ENCODE measurements around the gene PODXL. TPM values are rescaled to one million over a fixed set of nuclear protein-coding genes. Genes with fewer than 3 reads are reported as not detected.
"Not testable (repeated sequence)": the region's sequence is repeated elsewhere in the genome, so short reads cannot be mapped to it uniquely, and the experiment has no call there.

PODXL gene
- polyA plus RNA-seq, 1 donor from 2014 or later = 4.5 TPM

GRCh38 chr7:131506597-131506996 lies 49.8 kb downstream of the PODXL start:
- Histone ChIP-seq H3K4me2 (ENCODE audit: low read length) (no peak overlapping the region), H3K36me3 (ENCODE audit: insufficient read depth, low read length) (no peaks in the 10 kb centered on the region), H3K27ac (ENCODE audit: low read length) (no peak overlapping the region), H3K4me3 (ENCODE audit: low read length) (no peak overlapping the region), H2AFZ (ENCODE audit: low read depth, low read length) (no peak overlapping the region), H3K79me2 (replicated peaks; ENCODE audit: insufficient read depth, low read length) (no peaks in the 10 kb centered on the region), H3K9me2 (ENCODE audit: insufficient read depth, low read length) (no peaks in the 10 kb centered on the region), H4K20me1 (ENCODE audit: insufficient read depth) (no peaks in the 10 kb centered on the region), H3K27me3 (ENCODE audit: insufficient read depth, low read depth, low read length) (no peaks in the 10 kb centered on the region), H3K9ac (ENCODE audit: low read length) (no peak overlapping the region), H3K9me3 (ENCODE audit: low read length) (no peaks in the 10 kb centered on the region), H3F3A (ENCODE audit: insufficient read depth, low read length, poor library complexity, severe bottlenecking) (no peaks in the 10 kb centered on the region)
- no peak for TF ChIP-seq MXI1 (conservative IDR thresholded peaks at IDR 0.05; ENCODE audit: poor library complexity, severe bottlenecking)
- TF ChIP-seq SMC3 (conservative IDR thresholded peaks at IDR 0.05; ENCODE audit: poor library complexity) = no peak
- no peak for TF ChIP-seq EP300 (conservative IDR thresholded peaks at IDR 0.05; ENCODE audit: poor library complexity, severe bottlenecking)
- TF ChIP-seq EZH2 (IDR thresholded peaks at IDR 0.05; ENCODE audit: borderline replicate concordance, insufficient read depth, low read length, poor library complexity, severe bottlenecking) = no peak
- TF ChIP-seq RAD21 (conservative IDR thresholded peaks at IDR 0.05) = no peak
- no peak for TF ChIP-seq POLR2AphosphoS5 (IDR thresholded peaks at IDR 0.05)
- no peak for TF ChIP-seq TAF1 (IDR thresholded peaks at IDR 0.05; ENCODE audit: low read depth)

- Histone ChIP-seq H4K20me1 (ENCODE audit: insufficient read depth) (no peaks in the 10 kb centered on the region), H3K9me3 (ENCODE audit: low read length) (no peaks in the 10 kb centered on the region), H3K79me2 (replicated peaks; ENCODE audit: insufficient read depth, low read length) (no peaks in the 10 kb centered on the region), H3K36me3 (ENCODE audit: insufficient read depth, low read length) (no peaks in the 10 kb centered on the region), H3K9ac (ENCODE audit: low read length) (no peak overlapping the region), H3K27ac (ENCODE audit: low read length) (no peak overlapping the region), H3K4me3 (ENCODE audit: low read length) (no peak overlapping the region), H3F3A (ENCODE audit: insufficient read depth, low read length, poor library complexity, severe bottlenecking) (no peaks in the 10 kb centered on the region), H3K27me3 (ENCODE audit: insufficient read depth, low read depth, low read length) (no peaks in the 10 kb centered on the region), H3K9me2 (ENCODE audit: insufficient read depth, low read length) (no peaks in the 10 kb centered on the region), H2AFZ (ENCODE audit: low read depth, low read length) (no peak overlapping the region), H3K4me2 (ENCODE audit: low read length) (no peak overlapping the region)
- TF ChIP-seq RAD21 (conservative IDR thresholded peaks at IDR 0.05) (no peak), MXI1 (conservative IDR thresholded peaks at IDR 0.05; ENCODE audit: poor library complexity, severe bottlenecking) (no peak), EP300 (conservative IDR thresholded peaks at IDR 0.05; ENCODE audit: poor library complexity, severe bottlenecking) (no peak), REST (IDR thresholded peaks at IDR 0.05; ENCODE audit: borderline replicate concordance) (no peak), EZH2 (IDR thresholded peaks at IDR 0.05; ENCODE audit: borderline replicate concordance, insufficient read depth, low read length, poor library complexity, severe bottlenecking) (no peak), CTCF (IDR thresholded peaks at IDR 0.05; ENCODE audit: poor library complexity, severe bottlenecking) (no peak), SMC3 (conservative IDR thresholded peaks at IDR 0.05; ENCODE audit: poor library complexity) (no peak), TAF1 (IDR thresholded peaks at IDR 0.05; ENCODE audit: low read depth) (no peak), POLR2AphosphoS5 (IDR thresholded peaks at IDR 0.05) (no peak)
These were observed 50.5 kb downstream of the PODXL start for GRCh38 chr7:131505636-131506557.

- H3K4me3 ChIP-seq (ENCODE audit: low read length); H3K4me2 ChIP-seq (ENCODE audit: low read length); H3K9ac ChIP-seq (ENCODE audit: low read length); H3K27ac ChIP-seq (ENCODE audit: low read length); H3K9me3 ChIP-seq (ENCODE audit: low read length); H3K79me2 ChIP-seq (replicated peaks; ENCODE audit: insufficient read depth, low read length); H4K20me1 ChIP-seq (ENCODE audit: insufficient read depth); H3K9me2 ChIP-seq (ENCODE audit: insufficient read depth, low read length); H3K27me3 ChIP-seq (ENCODE audit: insufficient read depth, low read depth, low read length); H2AFZ ChIP-seq (ENCODE audit: low read depth, low read length); H3K36me3 ChIP-seq (ENCODE audit: insufficient read depth, low read length); H3F3A ChIP-seq (ENCODE audit: insufficient read depth, low read length, poor library complexity, severe bottlenecking): not testable (repeated sequence)
These were observed 51.3 kb downstream of the PODXL start for GRCh38 chr7:131505037-131505620.

All from neural cell (in vitro differentiated cells).